Endothelial cell of umbilical vein (primary cell): ENCODE data around the gene TARBP1. TPM values are rescaled to one million over a fixed set of nuclear protein-coding genes. Genes with fewer than 3 reads are reported as not detected.

Experiments used
- BruUV-seq: library from RNA; stranded (reverse); fragments of 400-500 nt; replicated peaks from 2 replicates; lab custom pipeline; 2021; lab: Mats Ljungman, UMichigan
- CTCF ChIA-PET: fragments of 300-600, 350-600 bp; sonication (Branson Sonifier 250); formaldehyde crosslinking; loops from one replicate; lab custom pipeline; 2021; ENCODE audit warnings: antibody characterized with exemption, inconsistent platforms; lab: Charles Lee
- POLR2A ChIA-PET: fragments of 300-600, 350-600 bp; sonication (Branson Sonifier 250); formaldehyde crosslinking; loops from one replicate; lab custom pipeline; 2021; ENCODE audit warnings: antibody characterized with exemption, inconsistent platforms; lab: Charles Lee
- DNase-seq: peaks from one replicate; pipeline ENCODE4 v3.0.0-alpha.2; 2011; ENCODE audit warnings: low read depth, low spot score
- FAIRE-seq: peaks from 2 replicates; lab custom pipeline; 2011; peaks lifted over from hg19 to GRCh38; lab: Jason Lieb, UNC
- H2AFZ ChIP-seq: 2 replicates; pipeline ENCODE4 v1.6.0; 2012; ENCODE audit warnings: low read depth, low read length, control low read depth, inconsistent platforms
- H3K27ac ChIP-seq: 2 replicates; pipeline ENCODE4 v1.5.1; 2011; ENCODE audit warnings: low read depth, mild to moderate bottlenecking, control low read depth, low read length, moderate library complexity; ENCODE audit not compliant: insufficient read depth
- H3K27me3 ChIP-seq, 2 experiments: 2 replicates each; pipeline versions ENCODE4 v1.6.0 to v1.6.1; 2011; ENCODE audit warnings: low read length in 2 of 2, mixed read lengths in 1 of 2; ENCODE audit not compliant: control insufficient read depth in 2 of 2, insufficient read depth in 2 of 2
- H3K36me3 ChIP-seq, 2 experiments: 2 replicates in 1 of 2; 3 replicates in 1 of 2; pipeline ENCODE4 v1.5.1; 2011; ENCODE audit warnings: low read length in 2 of 2, mild to moderate bottlenecking in 1 of 2, moderate library complexity in 1 of 2; ENCODE audit not compliant: control insufficient read depth in 2 of 2, insufficient read depth in 2 of 2; ENCODE audit errors: extremely low read depth in 1 of 2
- H3K4me1 ChIP-seq: 3 replicates; pipeline ENCODE4 v1.5.1; 2011; ENCODE audit warnings: mild to moderate bottlenecking, low read length; ENCODE audit not compliant: control insufficient read depth, insufficient read depth; ENCODE audit errors: extremely low read depth
- H3K4me2 ChIP-seq: 2 replicates; pipeline ENCODE4 v1.6.1; 2011; ENCODE audit warnings: low read length, control low read depth, mixed read lengths; ENCODE audit not compliant: insufficient read depth
- H3K4me3 ChIP-seq, 3 experiments: fragments of 200-600 bp in 1 of 3; sonication (generic), shearing (Covaris generic) in 1 of 3; replicated peaks in 1 of 3; 2 replicates each; pipeline ENCODE4 v1.5.1; 2011 to 2016; ENCODE audit warnings: control low read depth in 3 of 3, low read length in 3 of 3, mild to moderate bottlenecking in 2 of 3, inconsistent platforms in 1 of 3, low read depth in 1 of 3, moderate library complexity in 1 of 3; ENCODE audit not compliant: insufficient read depth in 1 of 3
- H3K79me2 ChIP-seq: 2 replicates; pipeline ENCODE4 v1.6.0; 2012; ENCODE audit warnings: low read length, inconsistent platforms; ENCODE audit not compliant: control insufficient read depth, insufficient read depth
- H3K9ac ChIP-seq: replicated peaks from 2 replicates; pipeline ENCODE3; 2011; ENCODE audit warnings: low read length, control low read depth; ENCODE audit not compliant: insufficient read depth; ENCODE audit errors: extremely low read depth
- H3K9me1 ChIP-seq: replicated peaks from 3 replicates; pipeline ENCODE4 v1.6.0; 2011; ENCODE audit warnings: mild to moderate bottlenecking, low read length; ENCODE audit not compliant: control insufficient read depth, insufficient read depth; ENCODE audit errors: extremely low read depth
- H3K9me3 ChIP-seq: replicated peaks from 2 replicates; pipeline ENCODE4 v1.5.1; 2012; ENCODE audit warnings: low read length, inconsistent platforms; ENCODE audit not compliant: control insufficient read depth, insufficient read depth
- H4K20me1 ChIP-seq: replicated peaks from 2 replicates; pipeline ENCODE3; 2011; ENCODE audit warnings: mild to moderate bottlenecking, low read length; ENCODE audit not compliant: control insufficient read depth, insufficient read depth; ENCODE audit errors: extremely low read depth
- CTCF ChIP-seq, 2 donors: IDR thresholded peaks; 1 replicate in 1 of 2; 2 replicates in 1 of 2; pipeline ENCODE4 v1.5.1; 2011; ENCODE audit warnings: low read length in 2 of 2, mild to moderate bottlenecking in 2 of 2, moderate library complexity in 2 of 2, control low read depth in 1 of 2, inconsistent platforms in 1 of 2, low read depth in 1 of 2; ENCODE audit not compliant: insufficient read depth in 1 of 2; ENCODE audit errors: extremely low read depth in 1 of 2
- EZH2 ChIP-seq: IDR thresholded peaks from 2 replicates; pipeline ENCODE4 v1.6.1; 2012; ENCODE audit warnings: borderline replicate concordance, low read depth, mild to moderate bottlenecking, moderate library complexity, low read length, inconsistent platforms; ENCODE audit not compliant: severe bottlenecking
- FOS ChIP-seq: IDR thresholded peaks from 2 replicates; pipeline ENCODE4 v1.6.1; 2011; ENCODE audit warnings: mild to moderate bottlenecking, low read length, moderate library complexity, borderline replicate concordance; ENCODE audit not compliant: insufficient read depth
- GATA2 ChIP-seq: IDR thresholded peaks from 2 replicates; pipeline ENCODE4 v1.7.0; 2011; ENCODE audit warnings: low read depth, mild to moderate bottlenecking, moderate library complexity, mixed read lengths, low read length; ENCODE audit not compliant: insufficient read length, insufficient read depth
- JUN ChIP-seq: IDR thresholded peaks from 2 replicates; pipeline ENCODE4 v1.6.1; 2011; ENCODE audit warnings: borderline replicate concordance, low read depth; ENCODE audit not compliant: insufficient read length, insufficient read depth
- MYC ChIP-seq: IDR thresholded peaks from one replicate; pipeline ENCODE4 v1.6.1; 2011; ENCODE audit warnings: mild to moderate bottlenecking, low read depth, low read length
- POLR2A ChIP-seq: IDR thresholded peaks from 2 replicates; pipeline ENCODE4 v1.6.1; 2012; ENCODE audit warnings: low read depth, mild to moderate bottlenecking, control low read depth, low read length
- POLR2AphosphoS5 ChIP-seq: IDR thresholded peaks from 2 replicates; pipeline ENCODE4 v1.6.1; 2012; ENCODE audit warnings: low read depth, mild to moderate bottlenecking, control low read depth, low read length, moderate library complexity; ENCODE audit not compliant: insufficient read depth
- dilution Hi-C: fragments of 300-500 bp; cut with MboI; formaldehyde crosslinking; loops from one replicate; pipeline ENCODE4 v1.15.0; 2019; ENCODE audit warnings: low sequenced_read_pairs; ENCODE audit not compliant: extremely low pct_ligation_motif_present
- intact Hi-C: fragments of 100-400 bp; cut with micrococcal nuclease; formaldehyde crosslinking; loops from one replicate; pipeline ENCODE4 v1.10.0; 2022
- polyA plus RNA-seq, 4 experiments: library from polyadenylated mRNA; depleted of rRNA in 3 of 4; stranded (reverse) in 3 of 4; unstranded in 1 of 4; fragments of >200 nt; gene quantifications; 2 replicates each; pipeline versions ENCODE4 v1.2.1 to v1.2.3, GENCODE V29; 2011 to 2012; ENCODE audit warnings: missing spikeins in 1 of 4
- total RNA-seq: library from RNA; stranded (reverse); gene quantifications from 2 replicates; pipeline ENCODE4 v1.2.3, GENCODE V29; 2021
- TF ChIP-seq, protein P1 (sequence below): IDR thresholded peaks from 2 replicates; pipeline ENCODE4 v1.6.1; 2011; ENCODE audit not compliant: insufficient read depth, insufficient read length

TARBP1 gene
- total and polyA plus RNA-seq, 2 donors (not counting 3 experiments of a cell fraction or from before 2014, with no cell fraction given) = 17.3 to 23.4 TPM

GRCh38 chr1:234517110-234517802, 38.3 kb upstream of the TARBP1 start:
- H4K20me1 ChIP-seq = no peaks in the 10 kb centered on the region
- no peaks in the 10 kb centered on the region for H3K27me3 ChIP-seq
- DNase-seq (no peak), FAIRE-seq (peak; percentile 48)
- no peaks in the 10 kb centered on the region for H3K9me1 ChIP-seq
- H3K4me1 ChIP-seq = peaks cover 15% of the 10 kb centered on the region
- dilution Hi-C loops (no loop called here), intact Hi-C loops (no loop called here)
- no peaks in the 10 kb centered on the region for H3K79me2 ChIP-seq
- no peak overlapping the region for H3K4me2 ChIP-seq
- no peak overlapping the region for H3K27ac ChIP-seq
- H3K4me3 ChIP-seq = no peak overlapping the region
- no TSS peak for BruUV-seq
- no peak overlapping the region for H2AFZ ChIP-seq
- TF ChIP-seq GATA2 = no peak
- no peak for TF ChIP-seq CTCF (IDR thresholded peaks at IDR 0.05; ENCODE audit: extremely low read depth in 1 of 2, insufficient read depth in 1 of 2, low read depth in 1 of 2, low read length in 2 of 2)
- TF ChIP-seq FOS = no peak
- TF ChIP-seq MYC = no peak
- TF ChIP-seq JUN = no peak
- TF ChIP-seq POLR2A = no peak
- no peak for TF ChIP-seq EZH2
- TF ChIP-seq, protein P1, sequence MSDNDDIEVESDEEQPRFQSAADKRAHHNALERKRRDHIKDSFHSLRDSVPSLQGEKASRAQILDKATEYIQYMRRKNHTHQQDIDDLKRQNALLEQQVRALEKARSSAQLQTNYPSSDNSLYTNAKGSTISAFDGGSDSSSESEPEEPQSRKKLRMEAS = no peak
- TF ChIP-seq POLR2AphosphoS5 = no peak
- ChIA-PET CTCF (no interaction called here), POLR2A (interaction anchor here (1.1 kb wide), 1 partner anchor 18 kb away, joined by 4 read pairs; no protein-coding TSS in a partner anchor)
- H3K9ac ChIP-seq = no peak overlapping the region
- no peaks in the 10 kb centered on the region for H3K9me3 ChIP-seq
- H3K36me3 ChIP-seq = no peaks in the 10 kb centered on the region
